COLO668 (cell line): ENCODE measurements around the gene RFTN2.
"Not testable (repeated sequence)": the region's sequence is repeated elsewhere in the genome, so short reads cannot be mapped to it uniquely, and the experiment has no call there.

ENCODE experiments used
- DNase-seq: peaks from one replicate; lab custom pipeline; 2025; ENCODE audit not compliant: unreplicated experiment; lab: John Stamatoyannopoulos, UW

The RFTN2 gene, protein sequence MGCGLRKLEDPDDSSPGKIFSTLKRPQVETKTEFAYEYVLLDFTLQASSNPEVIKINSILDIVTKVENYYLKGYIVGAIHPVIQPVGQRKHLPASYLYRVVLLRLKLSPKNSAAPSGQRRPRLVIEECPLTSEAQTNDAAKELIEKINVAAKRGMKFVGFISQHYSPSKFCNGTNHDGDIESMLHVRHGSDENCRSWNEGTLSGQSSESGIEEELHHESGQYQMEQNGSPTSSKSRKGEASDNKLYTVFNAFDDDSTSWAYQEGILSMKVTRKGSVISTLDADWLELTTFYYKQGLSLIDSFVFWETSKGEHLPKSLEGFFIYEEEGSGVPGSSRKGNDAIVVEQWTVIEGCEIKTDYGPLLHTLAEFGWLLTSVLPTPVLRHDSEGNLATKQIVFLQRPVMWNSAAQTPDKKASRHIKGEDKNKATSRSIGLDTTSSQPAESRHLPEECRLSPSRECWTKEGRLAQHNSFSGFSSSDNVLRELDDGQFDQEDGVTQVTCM

DNA sequence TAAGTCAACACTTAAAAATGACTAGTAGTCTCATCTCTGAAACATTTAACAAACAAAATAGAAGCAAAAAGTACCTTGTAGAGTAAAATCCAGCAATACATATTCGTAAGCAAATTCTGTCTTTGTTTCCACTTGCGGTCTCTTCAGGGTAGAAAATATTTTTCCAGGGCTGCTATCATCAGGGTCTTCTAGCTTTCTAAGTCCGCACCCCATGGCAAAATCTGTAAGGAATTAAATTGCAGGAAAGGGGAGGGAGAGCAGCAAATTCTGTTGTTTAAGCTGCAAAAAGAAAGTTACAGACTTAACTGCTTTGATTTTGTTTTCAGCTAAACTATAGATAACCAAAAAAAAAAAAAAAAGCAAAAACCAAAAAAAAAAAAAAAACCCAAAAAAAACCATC lies at the start of gene RFTN2:
Gene RFTN2 (minus strand): TSS at position 342 of the 400 bp plus-strand sequence. CDS start 129 bp downstream, at position 213.
- no peak for DNase-seq

DNA sequence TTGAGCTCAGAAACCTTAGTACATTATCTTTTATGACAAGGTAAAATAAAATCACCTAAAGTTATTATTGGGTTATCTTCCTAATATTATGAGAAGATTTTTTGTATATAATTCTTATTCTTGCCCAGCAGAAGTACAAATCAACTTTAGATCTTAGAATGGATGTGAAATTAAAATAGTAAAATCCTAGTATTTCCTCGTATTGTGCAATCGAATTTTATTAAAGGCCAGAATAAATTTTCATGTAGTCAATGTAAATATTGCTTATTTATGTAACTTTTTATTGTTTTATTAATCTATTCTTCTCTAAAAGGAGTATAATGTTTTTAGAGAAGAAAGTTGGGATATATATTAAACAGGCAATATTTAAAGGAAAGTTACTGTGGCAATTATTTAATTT lies 42.5 kb upstream of the RFTN2 start:
- DNase-seq: no peak

DNA sequence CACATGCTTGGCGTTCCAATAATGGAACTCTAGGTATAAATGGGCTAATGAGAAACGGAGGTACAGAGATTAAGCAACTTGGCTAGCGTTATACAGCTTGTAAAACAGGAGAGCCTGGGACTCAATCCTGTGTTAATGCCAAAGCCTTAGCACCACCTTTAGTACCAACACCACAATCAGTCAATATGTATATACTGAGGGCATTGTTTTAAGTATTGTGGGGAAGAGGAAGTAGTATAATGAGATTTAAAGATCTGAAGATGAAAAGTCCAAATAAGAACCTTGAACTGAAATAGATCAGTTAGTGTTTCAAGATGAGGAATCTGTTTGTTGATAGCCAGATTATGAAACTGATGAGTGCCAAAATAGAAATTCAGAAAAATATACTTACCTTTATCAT lies 37.9 kb upstream of the RFTN2 start:
- DNase-seq: no peak

DNA sequence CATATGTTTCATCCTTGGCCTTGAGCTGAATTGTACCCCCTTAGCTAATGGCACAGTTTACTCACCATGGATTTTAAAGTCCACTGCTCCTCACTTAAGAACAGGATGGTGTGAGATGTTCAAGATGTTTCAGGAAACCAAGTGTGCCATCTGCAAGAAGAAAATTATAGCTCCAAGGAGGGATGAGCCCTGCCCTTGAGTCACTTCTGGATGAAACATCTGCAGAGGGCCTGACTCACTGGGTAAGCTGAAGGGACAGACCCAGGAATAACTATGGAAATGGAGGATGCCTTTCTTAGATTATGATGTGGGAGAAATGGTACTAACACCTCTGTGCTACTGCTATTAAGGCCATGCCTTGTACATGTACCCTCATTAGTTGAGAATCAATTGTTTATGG lies 36.2 kb upstream of the RFTN2 start:
- no peak for DNase-seq

DNA sequence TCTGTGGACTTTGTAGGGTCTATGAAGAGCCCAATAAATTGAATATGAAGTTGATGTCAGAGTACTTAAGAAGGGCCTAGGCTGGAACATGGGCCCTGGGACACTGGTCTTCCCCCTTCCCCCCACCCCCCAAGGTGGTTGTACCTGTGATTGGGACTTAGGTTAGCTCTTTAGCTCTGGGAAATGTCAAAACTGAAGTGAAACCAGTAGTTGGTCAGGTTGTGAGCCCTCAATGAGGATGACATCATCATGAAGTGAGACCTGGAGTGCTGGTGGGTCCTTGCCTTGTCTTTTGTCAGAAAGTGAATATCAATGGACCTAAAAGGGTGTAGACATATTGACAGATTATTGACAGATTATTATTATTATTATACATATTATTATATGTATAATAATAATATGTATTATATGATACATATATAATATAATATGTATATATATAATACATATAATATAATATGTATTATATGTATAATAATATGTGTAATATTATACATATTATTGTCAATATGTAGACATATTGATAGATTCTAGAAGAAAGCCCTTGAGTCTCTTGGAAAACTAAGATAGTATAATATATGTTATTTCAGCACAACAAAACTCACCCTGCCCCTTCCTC lies 35.1 kb upstream of the RFTN2 start:
- DNase-seq: no peak

DNA sequence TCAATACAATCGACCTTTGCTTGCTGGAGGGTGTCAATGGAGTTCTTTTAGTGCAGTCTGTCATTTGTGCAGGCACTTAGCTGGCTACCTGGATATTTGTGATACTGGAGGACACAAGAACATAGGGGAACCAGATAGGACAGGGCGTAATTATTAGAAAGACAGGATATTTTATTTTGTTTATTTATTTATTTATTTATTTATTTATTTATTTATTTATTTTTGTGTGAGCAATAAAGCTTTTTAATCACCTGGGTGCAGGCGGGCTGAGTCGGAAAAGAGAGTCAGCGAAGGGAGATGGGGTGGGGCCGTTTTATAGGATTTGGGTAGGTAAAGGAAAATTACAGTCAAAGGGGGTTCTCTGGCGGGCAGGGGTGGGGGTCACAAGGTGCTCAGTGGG lies 33.8 kb upstream of the RFTN2 start:
- DNase-seq: not testable (repeated sequence)

DNA sequence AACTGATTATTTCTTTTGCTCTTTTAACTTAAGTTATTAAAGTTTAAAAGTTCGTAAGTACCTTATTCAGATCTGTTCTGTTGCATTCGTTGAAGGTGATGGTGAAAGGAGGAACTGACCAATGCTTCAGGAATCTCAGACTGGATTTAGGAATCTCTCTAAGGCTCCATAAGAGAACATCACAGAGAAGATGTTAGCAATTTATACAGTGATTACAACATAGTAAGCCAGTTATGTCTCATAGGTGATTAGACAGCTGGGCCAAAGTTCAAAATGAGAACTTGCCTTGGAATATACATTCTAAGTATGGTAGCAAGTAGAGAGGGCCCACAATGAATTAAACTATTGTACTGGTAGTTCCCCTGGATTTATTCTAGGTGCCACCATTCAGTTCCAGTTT lies 32.9 kb upstream of the RFTN2 start:
- DNase-seq: no peak

DNA sequence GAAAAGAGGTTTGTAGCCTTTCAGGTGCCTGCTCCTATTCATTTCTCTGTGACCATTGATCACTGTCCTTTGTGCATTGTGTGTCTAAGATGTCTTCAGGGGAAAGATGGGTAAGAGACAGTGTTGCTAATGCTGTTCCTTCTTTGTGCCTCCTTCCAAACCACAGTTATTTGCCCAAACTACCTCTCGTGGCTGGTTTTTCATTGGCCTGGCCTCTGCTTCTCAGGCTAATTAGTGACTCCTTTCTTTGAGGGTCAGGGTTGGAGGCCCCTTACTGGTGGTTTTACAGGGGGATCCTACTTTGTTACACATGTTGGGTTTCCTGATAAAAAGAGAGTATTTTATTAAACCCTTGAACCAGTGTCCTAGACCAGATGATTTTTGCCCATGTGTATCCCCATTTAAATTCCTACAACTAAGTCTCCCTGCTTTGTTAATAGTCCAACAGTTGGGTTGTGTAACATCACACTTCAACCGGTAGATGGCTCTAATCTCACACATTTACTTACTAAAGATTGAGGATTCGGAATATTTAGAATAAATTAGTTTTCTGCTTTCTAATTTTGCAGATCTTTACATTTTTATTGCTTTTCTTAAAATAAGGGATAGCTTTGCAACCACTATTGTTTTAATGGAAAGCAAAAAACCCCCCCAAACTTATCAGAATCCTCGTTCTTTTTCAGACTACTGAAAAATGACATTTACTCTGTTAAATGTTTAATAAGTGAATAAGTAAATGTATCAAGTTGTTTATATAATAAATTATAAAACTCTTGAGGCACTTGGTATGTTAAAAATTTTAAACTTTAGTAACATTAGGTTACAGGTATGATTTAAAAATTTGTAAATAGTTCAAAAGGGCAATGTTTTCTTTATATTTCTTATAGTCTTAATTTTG lies 32.2 kb upstream of the RFTN2 start:
- no peak for DNase-seq

DNA sequence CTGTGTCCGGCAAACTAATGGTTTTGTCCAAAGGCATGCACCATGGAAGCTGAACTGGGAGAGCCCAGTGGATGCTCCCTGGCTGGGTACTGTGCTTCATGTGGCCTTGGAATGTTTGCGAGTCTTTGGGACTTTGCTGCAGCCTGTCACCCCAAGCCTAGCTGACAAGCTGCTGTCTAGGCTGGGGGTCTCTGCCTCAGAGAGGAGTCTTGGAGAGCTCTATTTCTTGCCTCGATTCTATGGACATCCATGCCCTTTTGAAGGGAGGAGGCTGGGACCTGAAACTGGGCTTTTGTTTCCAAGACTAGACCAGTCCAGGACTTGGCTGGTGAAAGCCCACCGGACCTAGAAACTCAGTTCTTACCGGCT lies 31.4 kb upstream of the RFTN2 start:
- no peak for DNase-seq

DNA sequence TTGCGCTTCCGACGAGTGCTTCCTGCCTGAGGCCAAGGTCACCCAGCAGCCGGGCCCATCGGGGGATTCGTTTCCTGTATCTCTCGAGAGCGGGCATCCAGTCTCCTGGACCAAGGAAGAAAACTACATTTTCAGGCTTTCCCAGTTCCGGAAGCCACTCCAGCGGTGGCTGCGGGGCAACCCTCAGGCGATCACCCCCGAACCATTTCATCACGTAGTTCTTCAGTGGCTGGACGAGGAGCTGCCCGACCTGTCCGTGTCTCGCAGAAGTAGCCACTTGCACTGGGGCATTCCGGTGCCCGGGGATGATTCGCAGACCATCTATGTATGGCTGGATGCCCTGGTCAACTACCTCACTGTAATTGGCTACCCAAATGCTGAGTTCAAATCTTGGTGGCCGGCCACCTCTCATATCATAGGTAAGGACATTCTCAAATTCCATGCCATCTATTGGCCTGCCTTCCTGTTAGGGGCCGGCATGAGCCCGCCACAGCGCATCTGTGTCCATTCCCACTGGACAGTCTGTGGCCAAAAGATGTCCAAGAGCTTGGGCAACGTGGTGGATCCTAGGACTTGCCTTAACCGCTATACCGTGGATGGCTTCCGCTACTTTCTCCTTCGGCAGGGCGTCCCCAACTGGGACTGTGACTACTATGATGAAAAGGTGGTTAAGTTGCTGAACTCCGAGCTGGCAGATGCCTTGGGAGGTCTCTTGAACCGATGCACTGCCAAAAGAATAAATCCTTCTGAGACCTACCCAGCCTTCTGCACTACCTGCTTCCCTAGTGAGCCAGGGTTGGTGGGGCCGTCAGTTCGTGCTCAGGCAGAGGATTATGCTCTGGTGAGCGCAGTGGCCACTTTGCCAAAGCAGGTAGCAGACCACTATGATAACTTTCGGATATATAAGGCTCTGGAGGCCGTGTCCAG lies 30.8 kb upstream of the RFTN2 start:
- DNase-seq: no peak

DNA sequence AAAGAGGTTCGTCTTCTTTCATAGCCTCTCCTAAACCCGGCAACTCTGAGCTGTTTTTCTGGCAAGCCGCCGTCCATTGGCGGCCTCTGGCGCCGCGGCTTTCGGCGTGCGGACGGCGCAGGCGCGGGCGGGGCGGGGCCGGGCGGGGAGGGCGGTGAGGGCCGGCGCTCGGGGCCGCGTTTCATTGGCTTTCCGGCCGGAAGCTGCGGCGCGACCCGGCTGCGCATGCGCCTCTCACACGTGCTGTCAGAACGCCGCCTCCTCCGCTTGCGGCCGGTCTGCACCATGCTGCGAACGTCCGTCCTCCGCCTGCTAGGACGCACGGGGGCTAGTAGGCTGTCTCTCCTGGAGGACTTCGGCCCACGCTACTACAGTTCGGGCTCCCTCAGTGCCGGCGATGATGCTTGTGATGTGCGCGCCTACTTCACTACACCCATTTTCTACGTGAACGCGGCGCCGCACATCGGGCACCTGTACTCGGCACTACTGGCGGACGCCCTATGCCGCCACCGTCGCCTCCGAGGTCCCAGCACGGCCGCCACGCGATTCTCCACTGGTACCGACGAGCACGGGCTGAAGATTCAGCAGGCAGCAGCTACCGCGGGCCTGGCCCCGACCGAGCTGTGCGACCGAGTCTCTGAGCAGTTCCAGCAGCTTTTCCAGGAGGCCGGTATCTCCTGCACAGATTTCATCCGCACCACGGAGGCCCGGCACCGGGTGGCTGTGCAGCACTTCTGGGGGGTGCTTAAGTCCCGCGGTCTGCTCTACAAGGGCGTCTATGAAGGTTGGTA lies 29.9 kb upstream of the RFTN2 start, which contains the start of gene MARS2:
Gene MARS2 (plus strand): TSS at position 249 of the 791 bp plus-strand sequence. CDS start 37 bp downstream, at position 286.
- peak; percentile 96 for DNase-seq

DNA sequence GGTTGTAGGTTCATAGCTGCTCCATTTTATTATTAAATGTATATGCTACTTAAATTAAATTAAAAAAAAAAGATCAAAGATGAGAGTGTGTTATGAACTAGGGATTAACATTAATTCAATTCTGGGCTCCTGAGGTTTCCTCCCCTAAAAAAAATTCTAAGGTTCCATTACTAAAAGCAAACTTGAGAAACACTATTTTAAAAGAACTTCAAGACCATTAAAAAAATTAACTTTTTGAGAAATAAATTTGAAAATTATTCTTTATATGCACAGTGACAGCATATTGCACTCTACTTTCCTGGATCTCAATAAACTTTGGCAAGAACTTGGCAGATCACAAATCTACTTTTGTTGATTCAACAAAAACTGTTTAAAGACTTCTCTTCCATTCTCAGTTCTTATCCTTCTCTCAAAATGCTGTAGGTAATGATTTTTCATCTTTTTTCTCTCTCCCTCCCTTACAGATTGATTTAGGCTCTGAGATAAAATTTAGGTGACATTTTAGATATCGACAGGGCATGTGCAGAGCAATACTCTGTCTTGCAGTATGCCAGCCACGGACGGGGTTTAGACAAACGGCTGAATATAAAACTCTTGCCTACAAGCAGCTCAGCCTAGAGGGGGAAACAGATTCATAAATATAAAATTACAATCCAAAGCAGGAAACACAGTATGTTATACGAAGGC lies 29.2 kb upstream of the RFTN2 start:
- DNase-seq: no peak

DNA sequence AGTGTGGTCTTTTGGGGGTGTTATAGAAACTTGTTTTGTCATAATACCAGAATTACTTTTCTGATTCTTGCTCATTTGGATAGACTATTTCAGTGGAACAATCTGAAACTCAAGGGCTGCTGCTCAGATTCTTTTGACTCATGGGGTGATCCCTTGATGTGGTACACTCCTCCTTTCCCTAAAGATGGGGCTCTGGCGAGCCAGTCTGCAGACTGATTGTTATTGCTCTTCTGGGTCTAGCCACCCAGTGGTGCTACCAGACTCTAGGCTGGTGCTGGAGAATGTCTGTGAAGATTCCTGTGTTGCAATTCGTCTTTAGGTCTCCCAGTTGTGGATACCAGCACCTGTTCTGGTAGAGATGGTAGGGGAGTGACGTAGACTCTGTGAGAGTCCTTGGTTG lies 25.6 kb upstream of the RFTN2 start:
- no peak for DNase-seq

DNA sequence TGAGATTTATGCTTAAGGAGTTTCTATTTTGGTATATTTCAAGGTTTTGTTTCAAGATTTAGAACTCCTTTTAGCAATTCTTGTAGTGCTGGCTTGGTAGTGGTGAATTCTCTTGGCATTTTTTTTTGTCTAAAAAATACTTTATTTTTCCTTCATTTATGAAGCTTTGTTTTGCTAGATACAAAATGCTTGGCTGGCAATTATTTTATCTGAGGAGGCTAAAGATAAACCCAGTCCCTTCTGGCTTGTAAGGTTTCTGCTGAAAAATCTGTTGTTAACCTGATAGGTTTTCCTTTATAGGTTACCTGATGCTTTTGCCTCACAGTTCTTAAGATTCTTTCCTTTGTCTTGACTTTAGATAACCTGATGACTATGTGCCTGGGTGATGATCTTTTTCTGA lies 24.3 kb upstream of the RFTN2 start:
- DNase-seq: not testable (repeated sequence)

DNA sequence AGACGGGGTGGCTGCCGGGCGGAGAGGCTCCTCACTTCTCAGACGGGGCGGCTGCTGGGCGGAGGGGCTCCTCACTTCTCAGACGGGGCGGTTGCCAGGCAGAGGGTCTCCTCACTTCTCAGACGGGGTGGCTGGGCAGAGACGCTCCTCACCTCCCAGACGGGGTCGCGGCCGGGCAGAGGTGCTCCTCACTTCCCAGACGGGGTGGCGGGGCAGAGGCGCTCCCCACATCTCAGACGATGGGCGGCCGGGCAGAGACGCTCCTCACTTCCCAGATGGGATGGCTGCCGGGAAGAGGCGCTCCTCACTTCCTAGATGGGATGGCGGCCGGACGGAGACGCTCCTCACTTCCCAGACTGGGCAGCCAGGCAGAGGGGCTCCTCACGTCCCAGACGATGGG lies 21.2 kb upstream of the RFTN2 start:
- not testable (repeated sequence) for DNase-seq

DNA sequence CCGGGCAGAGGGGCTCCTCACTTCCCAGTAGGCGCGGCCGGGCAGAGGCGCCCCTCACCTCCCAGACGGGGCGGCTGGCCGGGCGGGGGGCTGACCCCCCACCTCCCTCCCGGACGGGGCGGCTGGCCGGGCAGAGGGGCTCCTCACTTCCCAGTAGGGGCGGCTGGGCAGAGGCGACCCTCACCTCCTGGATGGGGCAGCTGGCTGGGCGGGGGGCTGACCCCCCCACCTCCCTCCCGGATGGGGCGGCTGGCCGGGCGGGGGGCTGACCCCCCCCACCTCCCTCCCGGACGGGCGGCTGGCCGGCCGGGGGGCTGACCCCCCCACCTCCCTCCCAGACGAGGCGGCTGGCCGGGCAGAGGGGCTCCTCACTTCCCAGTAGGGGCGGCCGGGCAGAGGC lies 20.6 kb upstream of the RFTN2 start:
- not testable (repeated sequence) for DNase-seq

DNA sequence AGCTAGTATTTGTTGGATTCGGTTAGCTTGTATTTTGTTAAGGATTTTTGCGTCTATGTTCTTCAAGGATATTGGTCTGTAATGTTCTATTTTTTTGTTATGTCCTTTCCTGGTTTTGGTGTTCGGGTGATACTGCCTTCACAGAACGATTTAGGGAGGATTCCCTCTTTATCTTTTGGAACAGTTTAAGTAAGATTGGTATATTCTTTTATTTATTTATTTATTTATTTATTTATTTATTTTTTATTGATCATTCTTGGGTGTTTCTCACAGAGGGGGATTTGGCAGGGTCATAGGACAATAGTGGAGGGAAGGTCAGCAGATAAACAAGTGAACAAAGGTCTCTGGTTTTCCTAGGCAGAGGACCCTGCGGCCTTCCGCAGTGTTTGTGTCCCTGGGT lies 19.8 kb upstream of the RFTN2 start:
- DNase-seq: not testable (repeated sequence)

DNA sequence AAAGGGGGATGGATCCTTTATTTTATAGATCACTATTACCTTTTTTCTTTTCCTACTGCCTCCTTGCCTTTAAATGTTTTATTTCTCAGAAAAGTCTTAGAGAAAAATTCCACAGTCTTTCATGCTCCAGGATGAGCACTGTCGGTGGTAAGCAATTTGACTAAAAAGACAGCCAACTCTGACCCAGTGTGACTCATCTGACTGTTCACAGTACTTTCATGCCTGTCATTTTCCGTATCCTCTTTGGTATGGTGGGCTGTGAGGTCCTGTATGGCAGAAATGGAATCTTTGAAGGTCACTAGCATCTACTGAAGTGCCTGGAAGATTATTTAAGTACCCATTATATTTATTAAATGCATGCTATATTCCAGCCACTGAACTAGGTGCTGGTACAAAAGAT lies 2.1 kb upstream of the RFTN2 start:
- DNase-seq: no peak

DNA sequence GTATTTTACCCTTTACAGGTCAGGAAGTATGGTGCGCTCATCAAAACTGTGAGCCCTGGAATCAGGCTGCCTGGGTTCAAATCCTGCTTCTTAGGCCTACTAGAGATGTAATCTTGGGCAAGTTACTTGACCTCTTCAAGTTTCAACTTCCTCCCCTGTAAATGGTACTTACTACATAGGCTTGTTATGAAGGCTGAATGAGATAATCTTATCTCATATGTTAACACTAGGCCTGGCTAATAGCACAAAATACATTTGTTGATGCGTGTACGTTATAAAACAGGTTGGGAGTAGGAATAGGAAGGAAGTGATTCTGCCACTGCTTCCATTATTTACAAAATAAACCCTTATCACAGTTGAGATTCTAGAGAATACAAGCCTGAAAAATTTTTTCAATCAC lies 1.7 kb upstream of the RFTN2 start:
- no peak for DNase-seq
